Breast epithelium (tissue), 4 donors: Measurements from ENCODE around the gene AUNIP. TPM values are rescaled to one million over a fixed set of nuclear protein-coding genes. Genes with fewer than 3 reads are reported as not detected.
A peak's percentile ranks its signal among the peaks of the same experiment; 100 is the strongest.
"Not testable (repeated sequence)": the region's sequence is repeated elsewhere in the genome, so short reads cannot be mapped to it uniquely, and the experiment has no call there.

Experiments
- DNase-seq, 2 donors: peaks; one replicate each; pipeline ENCODE4 v3.0.0-alpha.2; 2019; ENCODE audit warnings: low spot score in 2 of 2
- H3K27ac ChIP-seq, 2 donors: fragments of 200-600 bp; sonication (generic) in 1 of 2; one replicate each; pipeline ENCODE4 v1.5.1; 2016 to 2019; ENCODE audit warnings: mild to moderate bottlenecking in 1 of 2
- H3K27me3 ChIP-seq, 2 donors: fragments of 200-600 bp; sonication (generic) in 1 of 2; one replicate each; pipeline versions ENCODE4 v1.5.1 to v1.6.0; 2017 to 2019; ENCODE audit warnings: control low read depth in 1 of 2, mild to moderate bottlenecking in 1 of 2
- H3K36me3 ChIP-seq: fragments of 200-600 bp; one replicate; pipeline ENCODE4 v1.5.1; 2019
- H3K4me1 ChIP-seq, 2 donors: fragments of 200-600 bp; sonication (generic); one replicate each; pipeline ENCODE4 v1.5.1; 2016 to 2019; ENCODE audit warnings: control low read depth in 1 of 2
- H3K4me3 ChIP-seq, 3 donors: fragments of 200-600 bp; sonication (generic); 1 replicate in 2 of 3; 2 replicates in 1 of 3; pipeline ENCODE4 v1.5.1; 2016 to 2019; ENCODE audit warnings: mild to moderate bottlenecking in 3 of 3, moderate library complexity in 2 of 3
- H3K9me3 ChIP-seq, 2 donors: fragments of 200-600 bp; sonication (generic) in 1 of 2; one replicate each; pipeline ENCODE4 v1.5.1; 2016 to 2019; ENCODE audit warnings: control low read depth in 1 of 2
- CTCF ChIP-seq, 3 donors: fragments of 450-650 bp; IDR thresholded peaks; one replicate each; pipeline ENCODE4 v1.5.1; 2016 to 2017; ENCODE audit warnings: antibody characterized with exemption in 3 of 3, mild to moderate bottlenecking in 3 of 3, moderate library complexity in 3 of 3
- POLR2A ChIP-seq: fragments of 450-650 bp; IDR thresholded peaks from one replicate; pipeline ENCODE4 v1.6.1; 2016; ENCODE audit warnings: antibody characterized with exemption, mild to moderate bottlenecking, moderate library complexity
- POLR2AphosphoS5 ChIP-seq, 3 donors: sonication (generic); formaldehyde crosslinking; IDR thresholded peaks; one replicate each; pipeline ENCODE4 v1.6.1; 2017; ENCODE audit warnings: antibody characterized with exemption in 3 of 3
- intact Hi-C: fragments of 100-400 bp; cut with DNase I; formaldehyde crosslinking; loops from one replicate; pipeline ENCODE4 v1.15.1; 2023; ENCODE audit warnings: low total_unique reads
- total RNA-seq, 3 donors: library from RNA; depleted of rRNA; stranded (reverse); fragments of >200 nt; gene quantifications; one replicate each; pipeline ENCODE4 v1.1.0, GENCODE V29; 2016

AUNIP gene
- total RNA-seq, 3 donors from 2014 or later: 0.33 to 0.88 TPM; not detected in 1

GRCh38 chr1:25845664-25846063 lies 13.6 kb downstream of the AUNIP start:
- Histone ChIP-seq H3K27ac (no peak overlapping the region), H3K4me1 (no peaks in the 10 kb centered on the region), H3K9me3 (no peaks in the 10 kb centered on the region), H3K4me3 (no peak overlapping the region), H3K27me3 (no peaks in the 10 kb centered on the region), H3K36me3 (no peaks in the 10 kb centered on the region)
- TF ChIP-seq POLR2AphosphoS5 (IDR thresholded peaks at IDR 0.05) (no peak), POLR2A (no peak), CTCF (IDR thresholded peaks at IDR 0.05) (no peak)
- intact Hi-C loops: no loop called here
- no peak for DNase-seq

- no peaks in the 10 kb centered on the region for H3K27me3 ChIP-seq
- no peak overlapping the region for H3K4me3 ChIP-seq
- H3K27ac ChIP-seq: no peak overlapping the region
- TF ChIP-seq POLR2AphosphoS5 (IDR thresholded peaks at IDR 0.05): no peak
- intact Hi-C loops: no loop called here
- DNase-seq: no peak
- H3K9me3 ChIP-seq: no peaks in the 10 kb centered on the region
- H3K4me1 ChIP-seq: no peaks in the 10 kb centered on the region
- no peaks in the 10 kb centered on the region for H3K36me3 ChIP-seq
Measured at GRCh38 chr1:25844536-25845337, 14.5 kb downstream of the AUNIP start.

GRCh38 chr1:25843483-25843882 lies 15.8 kb downstream of the AUNIP start:
- H3K9me3 ChIP-seq: no peaks in the 10 kb centered on the region
- H3K4me1 ChIP-seq: no peaks in the 10 kb centered on the region
- DNase-seq: no peak
- H3K27ac ChIP-seq: no peak overlapping the region
- TF ChIP-seq POLR2A (no peak), CTCF (IDR thresholded peaks at IDR 0.05) (no peak), POLR2AphosphoS5 (IDR thresholded peaks at IDR 0.05) (no peak)
- no peaks in the 10 kb centered on the region for H3K36me3 ChIP-seq
- intact Hi-C loops: no loop called here
- no peak overlapping the region for H3K4me3 ChIP-seq
- H3K27me3 ChIP-seq: no peaks in the 10 kb centered on the region

GRCh38 chr1:25839808-25840207 lies 19.4 kb downstream of the AUNIP start:
- H3K36me3 ChIP-seq, H3K4me1 ChIP-seq, H3K9me3 ChIP-seq, H3K27ac ChIP-seq, DNase-seq, intact Hi-C loops, H3K27me3 ChIP-seq, H3K4me3 ChIP-seq: not testable (repeated sequence)

GRCh38 chr1:25837262-25837875 lies 21.9 kb downstream of the AUNIP start:
- Histone ChIP-seq H3K4me1 (no peaks in the 10 kb centered on the region), H3K27me3 (no peaks in the 10 kb centered on the region), H3K27ac (no peak overlapping the region), H3K9me3 (no peaks in the 10 kb centered on the region), H3K4me3 (no peak overlapping the region), H3K36me3 (no peaks in the 10 kb centered on the region)
- TF ChIP-seq POLR2A: no peak
- peak in 2 of 3 donors; percentile 22 to 37 for TF ChIP-seq CTCF (IDR thresholded peaks at IDR 0.05)
- intact Hi-C loops: no loop called here
- DNase-seq: no peak

GRCh38 chr1:25836695-25837094 lies 22.6 kb downstream of the AUNIP start:
- H3K27me3 ChIP-seq: no peaks in the 10 kb centered on the region
- H3K4me3 ChIP-seq: no peak overlapping the region
- intact Hi-C loops: no loop called here
- no peaks in the 10 kb centered on the region for H3K36me3 ChIP-seq
- no peak overlapping the region for H3K27ac ChIP-seq
- H3K4me1 ChIP-seq: no peaks in the 10 kb centered on the region
- TF ChIP-seq POLR2AphosphoS5 (IDR thresholded peaks at IDR 0.05) (no peak), POLR2A (no peak), CTCF (IDR thresholded peaks at IDR 0.05) (no peak)
- H3K9me3 ChIP-seq: no peaks in the 10 kb centered on the region
- DNase-seq: no peak
